CD4-positive, alpha-beta T cell treated with Interleukin-17A for 1 hour (primary cell): ENCODE results near the gene RMDN3.
A peak's percentile ranks its signal among the peaks of the same experiment; 100 is the strongest.

Experiments
- DNase-seq: peaks from one replicate; pipeline ENCODE4 v3.0.0-alpha.2; 2020

RMDN3 gene

DNA sequence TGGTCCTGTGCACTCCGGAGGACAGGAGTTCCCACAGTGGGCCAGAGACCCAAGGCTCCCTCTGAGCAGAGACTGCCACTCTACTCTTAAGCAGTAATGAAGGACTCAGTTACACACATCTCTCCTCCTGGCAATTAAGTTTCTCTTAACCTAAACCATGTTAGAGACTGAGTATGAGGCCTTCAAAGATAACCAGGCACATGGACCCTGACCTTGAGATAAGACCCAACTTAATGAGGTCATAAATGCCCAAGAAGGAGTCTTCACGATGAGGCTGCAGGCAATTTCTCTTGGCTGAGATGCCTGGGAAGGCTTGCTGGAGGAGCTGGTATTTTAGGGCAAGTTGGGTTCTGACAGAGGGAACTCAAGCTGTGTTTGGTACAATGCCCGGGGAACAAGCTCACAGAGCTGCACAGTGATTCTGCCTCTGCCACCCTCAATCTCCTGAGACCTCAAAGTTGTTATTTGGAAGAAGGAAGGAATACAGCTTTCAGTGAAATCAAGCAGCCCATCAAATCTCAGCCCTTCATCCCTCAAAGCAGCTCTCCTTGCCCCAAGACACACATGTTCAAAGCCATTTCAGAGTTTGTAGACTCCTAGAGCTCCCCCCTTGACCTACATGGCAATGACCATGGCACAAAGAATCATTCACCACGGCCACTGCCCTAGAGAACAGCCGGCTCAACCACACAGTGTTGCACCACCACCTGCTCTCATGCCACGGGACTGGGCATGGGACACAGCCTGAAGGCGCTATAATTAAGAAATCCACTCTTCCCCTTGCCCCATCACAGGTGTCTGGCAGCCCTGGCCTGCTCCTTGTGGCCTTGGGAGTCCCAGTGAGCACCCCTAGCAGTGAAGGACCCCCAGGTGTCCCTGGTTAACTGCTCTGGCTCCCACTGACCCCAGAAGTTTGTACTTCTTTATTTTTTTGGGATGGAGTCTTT, 7.1 kb downstream of the RMDN3 start:
- DNase-seq: no peak

DNA sequence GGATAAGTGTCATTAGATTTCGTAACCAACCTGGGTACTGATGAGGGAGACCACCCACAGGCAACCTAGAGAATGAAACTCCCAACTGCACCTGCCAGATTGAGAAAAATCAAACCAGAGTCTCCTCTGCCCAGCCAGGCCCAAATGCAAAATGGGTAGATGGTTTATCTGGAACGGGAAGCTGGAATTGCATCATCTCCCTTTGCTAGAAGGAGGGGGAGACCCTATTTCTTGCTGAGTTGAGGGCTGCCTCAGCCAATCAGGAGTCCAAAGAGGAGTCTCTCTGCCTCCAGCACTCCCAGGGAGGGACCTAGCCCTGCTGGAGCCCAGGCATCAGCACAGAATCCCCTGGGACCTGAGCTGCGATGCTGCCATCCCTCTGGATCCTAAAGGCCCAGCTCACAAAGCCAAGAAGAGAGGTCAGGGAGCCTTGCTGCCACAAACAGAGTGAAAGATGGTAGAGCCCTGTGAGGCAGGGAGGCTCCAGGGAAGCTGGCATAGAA, 8.1 kb downstream of the RMDN3 start:
- no peak for DNase-seq

DNA sequence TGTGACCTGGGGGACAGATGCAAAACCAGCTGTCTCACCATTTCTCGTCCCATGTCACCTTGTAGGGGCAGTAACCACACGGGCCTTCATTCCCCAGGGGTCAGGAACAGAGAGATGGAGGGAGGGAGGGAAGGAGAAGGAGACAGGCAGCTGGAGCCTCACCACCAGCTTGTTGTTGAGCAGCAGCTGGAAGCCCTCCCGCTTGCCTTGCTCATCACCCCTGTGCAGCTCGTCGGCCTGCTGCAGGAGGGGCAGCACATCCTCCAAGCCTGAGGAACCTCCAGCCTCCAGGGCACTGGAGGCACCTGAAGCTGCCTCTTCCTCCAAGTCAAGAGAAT, 10.3 kb downstream of the RMDN3 start:
- DNase-seq: no peak

DNA sequence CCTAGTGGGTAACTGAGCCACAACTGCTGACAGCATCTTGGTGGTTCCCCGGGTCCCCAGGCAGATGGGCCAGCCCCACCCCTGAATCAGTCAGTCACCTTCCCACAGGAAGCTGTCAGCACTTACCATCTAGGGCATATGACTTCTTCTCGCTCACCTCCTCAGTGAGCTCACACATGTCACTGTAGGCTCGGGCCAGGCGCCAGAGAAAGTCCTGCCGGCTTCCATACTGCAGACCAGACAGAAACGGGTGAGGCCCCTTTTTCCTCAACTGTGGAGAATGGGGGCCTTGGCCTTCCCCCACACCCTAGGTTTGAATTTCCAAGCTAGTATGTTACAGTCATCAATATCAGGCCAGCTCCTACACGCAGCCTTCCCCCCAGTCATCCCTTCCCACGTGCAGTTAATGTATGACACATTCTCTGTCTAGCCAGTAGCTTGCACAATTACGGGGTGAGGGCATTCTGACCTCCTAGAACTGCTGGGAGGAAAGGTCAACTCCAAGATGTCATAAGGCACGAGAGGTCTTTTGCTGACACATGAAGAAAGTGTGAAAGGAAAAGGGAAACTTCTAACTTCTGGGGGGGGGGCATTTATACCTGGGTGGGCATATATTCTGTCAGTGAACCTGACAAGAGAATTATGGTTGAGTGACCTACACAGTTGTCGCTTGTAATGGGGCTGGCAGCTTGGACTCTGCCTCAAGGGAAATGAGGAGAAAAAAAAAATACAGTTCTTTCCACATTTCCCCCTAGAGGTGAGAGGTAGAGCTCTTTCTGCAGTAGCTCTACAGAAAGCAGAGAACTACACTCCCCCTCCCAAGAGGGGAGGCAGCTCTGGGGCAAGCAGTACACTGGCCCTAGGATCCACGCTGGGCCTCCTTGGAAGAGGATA, 10.9 kb downstream of the RMDN3 start:
- peak; percentile 85 for DNase-seq

DNA sequence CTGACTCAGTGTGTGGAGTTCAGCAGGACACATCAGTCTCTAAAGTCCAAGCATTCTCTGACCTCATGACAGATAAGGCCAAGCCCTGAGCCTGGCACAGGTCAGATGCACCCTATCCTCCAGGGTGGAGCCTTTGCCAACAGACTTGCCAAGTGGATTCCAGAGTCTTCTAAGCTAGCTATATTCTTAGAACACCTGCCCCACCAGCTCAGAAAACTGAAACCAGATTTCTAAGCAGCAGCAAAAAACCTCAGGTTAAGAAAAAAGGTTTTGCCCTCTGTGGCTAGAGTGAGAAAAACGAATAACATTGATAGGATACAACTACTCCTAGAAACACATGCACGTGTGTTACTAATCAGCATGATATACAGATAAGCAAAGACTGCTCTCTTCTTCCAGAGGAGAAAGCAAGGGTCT, 11.6 kb downstream of the RMDN3 start:
- no peak for DNase-seq

DNA sequence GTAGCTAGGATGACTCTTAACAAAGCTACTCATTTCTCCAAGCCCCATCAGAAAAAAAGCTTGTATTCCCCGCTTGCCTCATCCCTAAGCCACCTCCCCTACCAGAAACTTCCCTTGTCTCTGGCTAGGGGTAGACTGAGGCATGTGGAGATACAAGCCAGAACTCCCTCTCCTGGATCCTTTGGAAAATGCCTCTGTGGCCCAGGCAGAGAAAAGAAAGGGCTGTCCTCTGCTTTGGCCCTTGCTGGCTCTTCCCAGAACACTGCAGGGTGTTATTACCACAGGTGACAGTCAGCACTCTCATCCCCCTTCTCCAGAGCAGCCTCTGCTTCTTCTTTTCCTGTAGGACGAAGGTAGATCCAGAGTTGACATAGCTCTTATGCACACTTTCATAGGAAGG, 15.2 kb downstream of the RMDN3 start:
- DNase-seq: no peak

DNA sequence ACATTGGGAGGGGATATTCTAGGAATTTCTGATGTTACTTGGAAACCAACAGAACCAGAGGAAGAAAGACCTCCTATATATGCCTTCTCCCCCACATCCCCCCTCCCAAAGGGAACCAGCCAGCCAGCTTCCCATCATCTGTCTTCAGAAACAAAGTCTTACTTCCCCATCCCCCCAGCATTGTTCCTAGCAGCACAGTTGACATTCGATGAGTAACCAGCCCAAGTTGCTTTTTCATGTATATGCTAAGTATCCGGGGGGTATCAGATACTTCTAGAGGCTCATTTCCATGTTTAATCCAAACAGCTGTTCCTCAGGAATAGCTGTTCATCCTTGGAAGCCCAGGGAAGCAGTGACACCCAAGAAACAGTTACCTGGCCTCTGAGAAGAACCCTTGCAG, 16.0 kb downstream of the RMDN3 start:
- no peak for DNase-seq

DNA sequence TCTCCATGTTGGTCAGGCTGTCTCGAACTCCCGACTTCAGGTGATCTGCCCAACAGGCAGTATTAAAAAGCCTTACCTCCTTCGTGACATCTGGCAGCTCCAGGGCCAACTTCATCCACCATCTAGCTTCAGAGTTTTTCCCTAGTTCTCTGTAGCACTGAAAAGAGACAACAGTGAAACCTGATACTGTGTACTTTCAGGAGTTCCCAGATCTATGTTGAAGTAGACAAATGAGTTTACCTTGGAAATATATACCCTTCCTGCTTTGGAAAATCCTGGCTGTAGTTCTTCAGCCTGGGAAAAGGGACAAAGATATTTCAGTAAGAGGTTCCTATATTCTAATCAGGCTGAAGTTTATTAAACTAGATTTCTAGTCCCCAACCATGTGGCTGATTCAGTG, 18.0 kb downstream of the RMDN3 start:
- DNase-seq: no peak

DNA sequence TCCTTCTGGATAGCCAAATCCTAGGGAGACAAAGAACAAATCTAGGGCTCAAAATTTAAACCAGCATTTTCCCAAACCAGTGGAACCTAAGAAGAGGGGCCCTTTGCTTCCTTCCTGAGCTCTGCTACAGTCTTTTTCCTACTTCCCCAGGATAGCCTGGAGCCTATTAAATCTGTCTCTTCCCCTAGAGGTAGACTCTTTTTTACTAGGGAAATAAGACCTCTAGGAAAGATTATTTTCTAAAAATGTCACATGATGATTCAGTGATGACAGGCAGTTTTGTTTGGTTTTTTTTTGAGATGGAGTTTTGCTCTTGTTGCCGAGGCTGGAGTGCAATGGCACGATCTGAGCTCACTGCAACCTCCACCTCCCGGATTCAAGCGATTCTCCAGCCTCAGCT, 18.5 kb downstream of the RMDN3 start:
- no peak for DNase-seq

DNA sequence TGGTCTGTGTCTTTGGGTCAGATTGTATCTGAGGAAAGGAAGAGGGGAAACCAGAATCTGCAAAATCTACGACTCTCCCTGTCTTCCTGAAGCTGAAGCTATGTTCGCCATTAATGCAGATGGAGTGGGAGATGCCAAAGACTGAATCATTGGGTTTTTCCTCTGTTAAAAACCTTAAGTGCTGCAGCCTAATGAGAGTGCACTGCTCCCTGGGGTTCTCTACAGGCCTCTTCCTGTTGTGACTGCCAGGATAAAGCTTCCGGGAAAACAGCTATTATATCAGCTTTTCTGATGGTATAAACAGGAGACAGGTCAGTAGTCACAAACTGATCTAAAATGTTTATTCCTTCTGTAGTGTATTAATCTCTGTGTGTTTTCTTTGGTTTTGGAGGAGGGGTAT, 24.0 kb downstream of the RMDN3 start:
- no peak for DNase-seq

DNA sequence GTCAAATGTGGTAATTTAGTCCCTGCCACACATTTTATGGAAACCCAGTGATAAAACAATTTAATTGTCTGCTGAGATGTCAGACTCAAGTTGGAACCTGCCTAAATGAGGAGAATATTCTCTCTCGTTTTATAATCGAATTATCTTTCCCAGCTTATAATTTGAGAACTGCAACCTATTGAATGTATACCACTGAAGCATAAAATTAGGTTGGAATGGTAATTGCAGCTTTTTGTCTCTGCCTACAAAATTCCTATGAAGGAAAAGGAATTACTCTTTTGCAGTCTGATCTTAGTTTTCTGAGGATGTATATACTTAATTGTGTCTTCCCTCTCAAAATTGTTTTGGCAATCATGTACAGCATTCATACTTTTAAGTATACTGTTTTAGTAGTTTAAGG, 31.1 kb downstream of the RMDN3 start:
- DNase-seq: no peak

DNA sequence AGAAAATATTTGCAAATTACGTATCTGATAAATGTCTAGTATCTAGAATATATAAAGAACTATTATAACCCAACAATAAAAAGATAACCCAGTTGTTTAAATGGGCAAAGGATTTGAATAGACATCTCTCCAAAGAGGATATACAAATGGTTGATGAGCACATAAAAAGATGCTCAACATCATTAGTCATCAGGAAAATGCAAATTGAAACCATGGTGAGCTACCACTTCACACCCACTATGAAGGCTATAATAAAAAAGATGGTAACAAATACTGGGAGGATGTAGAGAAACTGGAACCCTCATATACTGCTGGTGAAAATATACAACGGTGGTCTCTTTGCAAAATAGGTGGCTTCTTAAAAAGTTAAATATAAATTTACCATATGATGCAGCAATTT, 32.1 kb downstream of the RMDN3 start:
- no peak for DNase-seq

DNA sequence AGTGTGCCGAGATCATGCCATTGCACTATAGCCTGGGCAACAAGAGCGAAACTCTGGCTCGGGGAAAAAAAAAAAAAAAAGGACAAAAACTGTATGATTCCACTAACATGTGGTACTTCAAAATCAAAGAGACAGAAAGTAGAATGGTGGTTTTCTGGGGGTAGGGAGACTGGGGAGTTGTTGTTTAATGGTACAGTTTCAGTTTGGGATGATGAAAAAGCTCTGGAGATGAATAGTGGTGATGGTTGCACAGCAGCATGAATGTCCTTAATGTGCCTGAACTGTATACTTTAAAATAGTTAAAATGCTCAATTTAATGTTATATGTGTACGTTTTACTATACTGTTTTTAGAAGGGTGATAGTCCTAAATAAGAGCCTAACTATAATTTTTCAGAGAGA, 32.7 kb downstream of the RMDN3 start:
- DNase-seq: no peak

DNA sequence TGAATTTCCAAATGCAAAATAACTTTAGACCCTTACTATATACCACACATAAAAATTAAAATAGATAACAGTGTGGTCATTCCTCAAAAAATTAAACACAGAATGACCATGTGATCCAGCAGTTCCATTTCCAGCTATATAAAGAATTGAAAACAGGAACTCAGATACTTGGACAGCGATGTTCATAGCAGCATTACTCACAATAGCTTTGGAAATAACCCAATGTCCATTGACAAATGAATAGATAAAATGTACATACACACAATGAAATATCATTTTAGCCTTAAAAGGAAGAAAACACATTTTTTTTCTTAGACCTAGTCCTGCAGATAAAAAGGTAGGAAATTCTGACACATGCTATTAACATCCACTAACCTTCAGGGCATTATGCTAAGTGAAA, 33.4 kb downstream of the RMDN3 start:
- no peak for DNase-seq

DNA sequence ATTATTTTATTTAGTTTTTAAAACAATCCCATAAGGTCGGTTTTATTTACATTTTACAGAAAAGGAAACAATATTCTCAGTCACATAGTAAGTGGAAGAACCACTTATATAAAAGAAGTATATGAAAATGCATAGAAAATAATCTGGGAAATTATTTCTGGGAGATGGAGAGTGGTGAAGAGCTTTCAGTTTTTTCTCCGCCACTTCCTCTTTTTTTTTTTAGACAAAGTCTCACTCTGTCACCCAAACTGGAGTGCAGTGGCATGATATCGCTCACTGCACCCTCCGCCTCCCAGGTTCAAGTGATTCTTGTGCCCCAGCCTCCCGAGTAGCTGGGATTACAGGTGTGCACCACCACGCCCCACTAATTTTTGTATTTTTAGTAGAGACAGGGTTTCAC, 38.9 kb downstream of the RMDN3 start:
- DNase-seq: no peak

DNA sequence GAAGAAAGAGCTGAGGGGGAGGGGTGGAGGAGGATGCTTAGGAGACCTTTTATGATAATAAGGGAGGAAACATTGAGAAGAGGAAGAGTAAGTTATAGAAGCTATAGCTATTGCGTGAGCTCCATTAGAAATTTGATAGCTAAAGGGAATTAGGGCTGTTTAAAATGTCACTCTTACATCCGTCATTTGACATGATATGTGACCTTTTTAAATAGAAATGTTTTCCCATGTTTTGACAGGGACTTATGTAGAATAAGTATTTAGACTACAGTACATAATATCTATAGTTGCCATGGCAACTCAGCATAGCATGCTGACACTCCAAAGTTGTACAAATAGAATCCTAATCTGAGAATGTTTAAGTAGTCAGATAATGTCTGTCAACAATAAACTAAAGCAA, 40.9 kb downstream of the RMDN3 start:
- no peak for DNase-seq

DNA sequence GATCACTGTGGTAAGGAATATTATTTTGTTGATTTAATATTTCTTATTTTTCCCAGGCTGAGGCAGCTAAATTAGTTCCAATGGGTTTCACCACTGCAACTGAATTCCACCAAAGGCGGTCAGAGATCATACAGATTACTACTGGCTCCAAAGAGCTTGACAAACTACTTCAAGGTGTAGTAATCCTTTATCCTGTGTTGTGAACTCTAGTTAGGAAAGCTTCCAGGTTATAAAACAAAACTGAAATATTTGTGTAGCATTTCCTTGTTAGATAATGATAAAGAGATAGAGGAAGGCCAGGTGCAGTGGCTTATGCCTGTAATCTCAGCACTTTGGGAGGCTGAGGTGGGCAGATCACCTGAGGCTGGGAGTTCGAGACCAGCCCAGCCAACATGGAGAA, 48.9 kb downstream of the RMDN3 start:
- DNase-seq: no peak

DNA sequence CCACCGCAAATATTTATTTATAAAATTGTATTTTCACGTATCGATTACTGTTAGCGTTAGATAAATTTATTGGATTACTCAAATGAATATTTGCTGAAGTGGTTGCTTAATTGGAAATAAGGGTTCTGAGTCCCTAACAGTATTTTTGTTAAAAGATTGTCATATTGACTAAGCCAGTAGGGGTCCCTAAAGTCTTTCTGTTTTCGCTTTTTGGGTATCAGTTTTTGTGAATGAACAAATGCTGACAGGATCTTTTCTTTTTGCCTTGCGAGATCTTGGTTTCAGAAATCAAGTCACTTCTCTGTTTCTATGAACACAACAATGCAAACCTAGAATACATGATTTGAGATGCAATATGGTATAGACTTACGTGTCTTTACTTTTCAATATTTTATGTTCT, 53.0 kb downstream of the RMDN3 start:
- peak; percentile 62 for DNase-seq

DNA sequence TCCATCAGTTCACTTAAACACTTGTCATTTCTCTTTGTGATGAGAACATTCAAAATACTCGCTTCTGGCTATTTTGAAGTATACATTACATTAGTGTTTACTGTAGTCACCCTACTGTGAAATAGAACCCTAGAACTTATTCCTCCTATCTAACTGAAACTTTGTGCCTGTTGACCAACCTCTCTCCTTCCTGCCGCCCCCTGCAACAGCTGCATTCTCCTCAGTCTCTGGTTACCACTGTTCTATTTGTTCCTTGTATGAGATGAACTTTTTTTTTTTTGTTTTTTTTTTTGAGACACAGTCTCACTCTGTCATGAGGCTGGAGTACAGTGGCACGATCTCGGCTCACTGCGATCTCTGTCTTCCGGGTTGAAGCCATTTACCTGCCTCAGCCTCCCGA, 57.1 kb downstream of the RMDN3 start:
- no peak for DNase-seq

DNA sequence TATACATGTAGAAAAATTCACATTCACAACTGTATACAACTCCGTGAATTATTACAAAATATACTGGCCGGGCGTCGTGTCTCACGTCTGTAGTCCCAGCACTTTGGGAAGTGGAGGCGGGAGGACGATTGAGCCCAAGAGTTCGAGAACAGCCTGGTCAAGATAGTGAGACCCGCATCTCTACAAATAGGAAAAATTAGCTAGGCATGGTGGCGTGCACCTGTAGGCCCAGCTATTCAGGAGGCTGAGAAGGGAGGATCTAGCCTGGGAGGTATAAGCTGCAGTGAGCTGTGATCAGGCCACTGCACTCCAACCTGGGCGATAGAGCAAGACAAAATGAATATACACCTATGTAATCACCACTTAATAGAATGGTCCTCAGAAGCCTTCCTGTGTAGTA, 58.8 kb downstream of the RMDN3 start:
- no peak for DNase-seq

DNA sequence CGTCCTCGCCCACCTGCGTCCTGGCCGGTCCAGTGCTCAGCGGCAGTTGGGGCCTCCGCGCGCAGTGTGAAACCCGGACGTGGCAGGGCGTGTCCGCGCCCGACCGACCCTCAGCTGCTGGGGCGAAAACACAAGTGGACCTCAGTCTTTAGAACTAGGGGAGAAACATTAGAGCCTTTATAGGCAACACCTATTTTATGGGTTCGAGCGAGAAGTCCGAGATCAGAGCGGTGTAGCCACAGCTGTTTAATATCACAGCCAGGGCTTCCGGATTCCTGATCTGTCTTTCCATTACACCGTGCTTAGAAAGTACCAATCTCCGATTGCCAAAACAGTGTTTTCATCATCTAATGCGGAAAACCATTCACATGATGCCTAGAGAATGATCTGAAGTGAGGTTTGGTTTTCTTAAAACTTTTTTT, 59.6 kb downstream of the RMDN3 start:
- peak; percentile 26 for DNase-seq

DNA sequence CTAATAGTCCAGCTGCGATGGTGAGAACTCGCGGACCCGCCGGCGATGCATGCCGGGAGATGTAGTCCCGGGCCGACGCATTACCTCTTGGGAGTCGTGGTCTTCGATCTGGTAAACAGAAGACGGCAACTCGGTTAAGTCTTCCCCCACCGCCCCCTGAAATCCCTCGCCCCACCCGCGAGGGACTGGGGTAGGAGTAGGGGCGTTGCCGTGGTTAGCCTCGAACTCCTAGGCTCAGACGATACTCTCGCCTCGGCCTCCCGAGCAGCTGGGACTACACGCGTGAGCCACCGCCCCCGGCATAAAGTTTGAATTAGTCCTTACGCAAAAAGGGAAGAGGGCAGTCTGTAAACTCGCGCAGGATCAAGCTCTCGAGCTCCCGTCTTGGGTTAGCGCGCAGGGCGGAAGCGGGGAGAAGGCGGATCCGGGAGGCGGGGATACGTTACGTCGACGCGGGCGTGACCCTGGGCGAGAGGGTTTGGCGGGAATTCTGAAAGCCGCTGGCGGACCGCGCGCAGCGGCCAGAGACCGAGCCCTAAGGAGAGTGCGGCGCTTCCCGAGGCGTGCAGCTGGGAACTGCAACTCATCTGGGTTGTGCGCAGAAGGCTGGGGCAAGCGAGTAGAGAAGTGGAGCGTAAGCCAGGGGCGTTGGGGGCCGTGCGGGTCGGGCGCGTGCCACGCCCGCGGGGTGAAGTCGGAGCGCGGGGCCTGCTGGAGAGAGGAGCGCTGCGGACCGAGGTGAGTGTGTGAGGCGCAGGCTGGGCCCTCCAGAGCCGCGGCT, 60.2 kb downstream of the RMDN3 start, which contains the start of gene RAD51:
Gene RAD51, plus strand, starts transcription at position 487 of the 781 bp plus-strand sequence. CDS start 3,585 bp downstream, outside the sequence.
- peak; percentile 93 for DNase-seq
